ENCODE results near the gene B3GALNT2. TPM values are rescaled to one million over a fixed set of nuclear protein-coding genes. Genes with fewer than 3 reads are reported as not detected.
"Not testable (repeated sequence)": the region's sequence is repeated elsewhere in the genome, so short reads cannot be mapped to it uniquely, and the experiment has no call there.

The B3GALNT2 gene
- total and polyA plus RNA-seq, 5 donors from 2014 or later, result 1.5 to 6.6 (median 4.8) TPM

GRCh38 chr1:235473806-235474205 lies 30.4 kb downstream of the B3GALNT2 start:
- H3K36me3 ChIP-seq (ENCODE audit: control insufficient read depth, insufficient read depth, low read length), result peaks cover under 1% of the 10 kb centered on the region
- no peak for ATAC-seq (ENCODE audit: low read depth in 2 of 2)
- H3K27me3 Mint-ChIP-seq, result no peaks in the 10 kb centered on the region

GRCh38 chr1:235470741-235471439 lies 33.4 kb downstream of the B3GALNT2 start:
- H3K4me1 Mint-ChIP-seq, result peaks cover 0 to 4% (median 1%) of the 10 kb centered on the region in 4 donors
- H3K27me3 Mint-ChIP-seq, result no peaks in the 10 kb centered on the region
- no peaks in the 10 kb centered on the region for H3K4me1 ChIP-seq (ENCODE audit: control insufficient read depth, insufficient read depth, low read length, poor library complexity, severe bottlenecking)
- no peaks in the 10 kb centered on the region for H3K9me3 ChIP-seq (ENCODE audit: control insufficient read depth in 2 of 2, low read length in 2 of 2)
- H3K4me3 Mint-ChIP-seq, result no peak overlapping the region
- H3K27ac ChIP-seq (ENCODE audit: insufficient read depth, low read length, poor library complexity, severe bottlenecking), result no peak overlapping the region
- DNase-seq, result no peak
- no peak overlapping the region for H3K27ac Mint-ChIP-seq
- no peak for ATAC-seq (ENCODE audit: low read depth in 2 of 2)
- H3K36me3 Mint-ChIP-seq, result peaks cover 12% of the 10 kb centered on the region
- no peaks in the 10 kb centered on the region for H3K27me3 ChIP-seq (ENCODE audit: control insufficient read depth, insufficient read depth, low read length)
- H3K4me3 ChIP-seq (ENCODE audit: low read depth, low read length), result no peak overlapping the region
- no peaks in the 10 kb centered on the region for H3K36me3 ChIP-seq (ENCODE audit: control insufficient read depth, insufficient read depth, low read length)
- no peaks in the 10 kb centered on the region for H3K9me3 Mint-ChIP-seq

More at GRCh38 chr1:235473806-235474205, 30.4 kb downstream of the B3GALNT2 start:
- Histone ChIP-seq H3K4me1 (ENCODE audit: control insufficient read depth, insufficient read depth, low read length, poor library complexity, severe bottlenecking) (no peaks in the 10 kb centered on the region), H3K9me3 (ENCODE audit: control insufficient read depth in 2 of 2, low read length in 2 of 2) (no peaks in the 10 kb centered on the region), H3K4me3 (ENCODE audit: low read depth, low read length) (no peak overlapping the region), H3K27me3 (ENCODE audit: control insufficient read depth, insufficient read depth, low read length) (no peaks in the 10 kb centered on the region), H3K27ac (ENCODE audit: insufficient read depth, low read length, poor library complexity, severe bottlenecking) (no peak overlapping the region)
- peaks cover 16% of the 10 kb centered on the region for H3K36me3 Mint-ChIP-seq
- peaks cover 0 to 4% (median 1%) of the 10 kb centered on the region in 4 donors for H3K4me1 Mint-ChIP-seq
- no peaks in the 10 kb centered on the region for H3K9me3 Mint-ChIP-seq
- no peak for DNase-seq
- H3K27ac Mint-ChIP-seq, result no peak overlapping the region
- no peak overlapping the region for H3K4me3 Mint-ChIP-seq

- not testable (repeated sequence) for H3K27ac Mint-ChIP-seq; H3K9me3 ChIP-seq (ENCODE audit: control insufficient read depth in 2 of 2, low read length in 2 of 2); ATAC-seq (ENCODE audit: low read depth in 2 of 2); H3K4me3 ChIP-seq (ENCODE audit: low read depth, low read length); H3K9me3 Mint-ChIP-seq; DNase-seq; H3K4me1 Mint-ChIP-seq; H3K4me1 ChIP-seq (ENCODE audit: control insufficient read depth, insufficient read depth, low read length, poor library complexity, severe bottlenecking); H3K4me3 Mint-ChIP-seq; H3K36me3 ChIP-seq (ENCODE audit: control insufficient read depth, insufficient read depth, low read length); H3K27me3 Mint-ChIP-seq; H3K27me3 ChIP-seq (ENCODE audit: control insufficient read depth, insufficient read depth, low read length); H3K27ac ChIP-seq (ENCODE audit: insufficient read depth, low read length, poor library complexity, severe bottlenecking)
- peaks cover 16% of the 10 kb centered on the region for H3K36me3 Mint-ChIP-seq
These were observed 34.4 kb downstream of the B3GALNT2 start for GRCh38 chr1:235469897-235470296.

- Mint-ChIP-seq H3K4me1 (peaks cover 0 to 4% (median 1%) of the 10 kb centered on the region in 4 donors), H3K9me3 (no peaks in the 10 kb centered on the region), H3K27ac (no peak overlapping the region), H3K4me3 (no peak overlapping the region), H3K36me3 (peaks cover 20% of the 10 kb centered on the region), H3K27me3 (no peaks in the 10 kb centered on the region)
- H3K4me3 ChIP-seq (ENCODE audit: low read depth, low read length), result no peak overlapping the region
- no peaks in the 10 kb centered on the region for H3K36me3 ChIP-seq (ENCODE audit: control insufficient read depth, insufficient read depth, low read length)
- no peak overlapping the region for H3K27ac ChIP-seq (ENCODE audit: insufficient read depth, low read length, poor library complexity, severe bottlenecking)
- no peaks in the 10 kb centered on the region for H3K9me3 ChIP-seq (ENCODE audit: control insufficient read depth in 2 of 2, low read length in 2 of 2)
- DNase-seq, result no peak
- H3K27me3 ChIP-seq (ENCODE audit: control insufficient read depth, insufficient read depth, low read length), result no peaks in the 10 kb centered on the region
- ATAC-seq (ENCODE audit: low read depth in 2 of 2), result no peak
- no peaks in the 10 kb centered on the region for H3K4me1 ChIP-seq (ENCODE audit: control insufficient read depth, insufficient read depth, low read length, poor library complexity, severe bottlenecking)
These were observed 35.3 kb downstream of the B3GALNT2 start for GRCh38 chr1:235468970-235469369.

GRCh38 chr1:235468004-235468403 lies 36.2 kb downstream of the B3GALNT2 start:
- peaks cover 20% of the 10 kb centered on the region for H3K36me3 Mint-ChIP-seq
- Histone ChIP-seq H3K36me3 (ENCODE audit: control insufficient read depth, insufficient read depth, low read length) (no peaks in the 10 kb centered on the region), H3K4me3 (ENCODE audit: low read depth, low read length) (no peak overlapping the region), H3K27me3 (ENCODE audit: control insufficient read depth, insufficient read depth, low read length) (no peaks in the 10 kb centered on the region), H3K9me3 (ENCODE audit: control insufficient read depth in 2 of 2, low read length in 2 of 2) (no peaks in the 10 kb centered on the region), H3K27ac (ENCODE audit: insufficient read depth, low read length, poor library complexity, severe bottlenecking) (no peak overlapping the region), H3K4me1 (ENCODE audit: control insufficient read depth, insufficient read depth, low read length, poor library complexity, severe bottlenecking) (no peaks in the 10 kb centered on the region)
- DNase-seq (no peak), ATAC-seq (ENCODE audit: low read depth in 2 of 2) (no peak)
- H3K9me3 Mint-ChIP-seq, result no peaks in the 10 kb centered on the region
- H3K4me1 Mint-ChIP-seq, result peaks cover 0 to 4% (median 1%) of the 10 kb centered on the region in 4 donors
- no peak overlapping the region for H3K4me3 Mint-ChIP-seq
- H3K27me3 Mint-ChIP-seq, result no peaks in the 10 kb centered on the region
- H3K27ac Mint-ChIP-seq, result peak overlapping the region in 1 of 3 donors; percentile 71

DNA sequence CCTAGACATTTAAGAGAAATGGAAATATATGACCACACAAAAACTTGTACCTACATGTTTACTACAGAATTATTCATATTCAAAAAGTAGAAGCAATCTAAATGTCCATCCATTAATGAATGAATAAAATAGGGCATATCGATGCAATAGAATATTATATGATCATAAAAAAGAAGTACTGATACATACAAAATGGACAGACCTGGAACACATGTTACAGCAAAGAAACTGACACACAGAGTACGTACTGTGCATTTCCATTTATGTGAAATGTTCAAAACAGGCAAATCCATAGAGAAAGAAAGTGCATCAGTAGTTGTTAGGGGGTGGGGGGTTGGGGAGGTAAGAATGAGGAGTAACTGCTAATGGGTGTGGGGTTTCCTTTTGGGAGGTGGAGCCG lies 39.2 kb downstream of the B3GALNT2 start:
- Histone ChIP-seq H3K4me1 (ENCODE audit: control insufficient read depth, insufficient read depth, low read length, poor library complexity, severe bottlenecking) (no peaks in the 10 kb centered on the region), H3K9me3 (ENCODE audit: control insufficient read depth in 2 of 2, low read length in 2 of 2) (no peaks in the 10 kb centered on the region), H3K27ac (ENCODE audit: insufficient read depth, low read length, poor library complexity, severe bottlenecking) (no peak overlapping the region), H3K27me3 (ENCODE audit: control insufficient read depth, insufficient read depth, low read length) (no peaks in the 10 kb centered on the region), H3K36me3 (ENCODE audit: control insufficient read depth, insufficient read depth, low read length) (no peaks in the 10 kb centered on the region), H3K4me3 (ENCODE audit: low read depth, low read length) (no peak overlapping the region)
- H3K36me3 Mint-ChIP-seq, result peaks cover 10% of the 10 kb centered on the region
- ATAC-seq (ENCODE audit: low read depth in 2 of 2) (no peak), DNase-seq (no peak)
- H3K9me3 Mint-ChIP-seq, result no peaks in the 10 kb centered on the region
- H3K4me1 Mint-ChIP-seq, result peaks cover 8 to 16% (median 14%) of the 10 kb centered on the region in 4 donors
- H3K27me3 Mint-ChIP-seq, result no peaks in the 10 kb centered on the region
- H3K27ac Mint-ChIP-seq, result no peak overlapping the region
- H3K4me3 Mint-ChIP-seq, result no peak overlapping the region

GRCh38 chr1:235462832-235463231 lies 41.4 kb downstream of the B3GALNT2 start:
- not testable (repeated sequence) for ATAC-seq (ENCODE audit: low read depth in 2 of 2); H3K9me3 ChIP-seq (ENCODE audit: control insufficient read depth in 2 of 2, low read length in 2 of 2); H3K4me3 ChIP-seq (ENCODE audit: low read depth, low read length); H3K9me3 Mint-ChIP-seq; H3K36me3 Mint-ChIP-seq; H3K27me3 Mint-ChIP-seq; H3K27ac Mint-ChIP-seq; H3K27me3 ChIP-seq (ENCODE audit: control insufficient read depth, insufficient read depth, low read length); H3K27ac ChIP-seq (ENCODE audit: insufficient read depth, low read length, poor library complexity, severe bottlenecking); H3K4me3 Mint-ChIP-seq; DNase-seq; H3K4me1 ChIP-seq (ENCODE audit: control insufficient read depth, insufficient read depth, low read length, poor library complexity, severe bottlenecking); H3K36me3 ChIP-seq (ENCODE audit: control insufficient read depth, insufficient read depth, low read length)
- H3K4me1 Mint-ChIP-seq, result peaks cover 8 to 16% (median 12%) of the 10 kb centered on the region in 4 donors

GRCh38 chr1:235461954-235462353 lies 42.3 kb downstream of the B3GALNT2 start:
- no peak overlapping the region for H3K4me3 ChIP-seq (ENCODE audit: low read depth, low read length)
- Mint-ChIP-seq H3K9me3 (no peaks in the 10 kb centered on the region), H3K27ac (peak overlapping the region in 1 of 3 donors; percentile 13), H3K36me3 (peaks cover 8% of the 10 kb centered on the region), H3K4me1 (peaks cover 8 to 16% (median 12%) of the 10 kb centered on the region in 4 donors), H3K27me3 (no peaks in the 10 kb centered on the region), H3K4me3 (peak overlapping the region in 1 of 4 donors; percentile 8)
- H3K4me1 ChIP-seq (ENCODE audit: control insufficient read depth, insufficient read depth, low read length, poor library complexity, severe bottlenecking), result no peaks in the 10 kb centered on the region
- ATAC-seq (ENCODE audit: low read depth in 2 of 2) (no peak), DNase-seq (peak in 1 of 3 donors; percentile 51)
- H3K9me3 ChIP-seq (ENCODE audit: control insufficient read depth in 2 of 2, low read length in 2 of 2), result no peaks in the 10 kb centered on the region
- no peaks in the 10 kb centered on the region for H3K36me3 ChIP-seq (ENCODE audit: control insufficient read depth, insufficient read depth, low read length)
- no peak overlapping the region for H3K27ac ChIP-seq (ENCODE audit: insufficient read depth, low read length, poor library complexity, severe bottlenecking)
- no peaks in the 10 kb centered on the region for H3K27me3 ChIP-seq (ENCODE audit: control insufficient read depth, insufficient read depth, low read length)

All from CD4-positive, CD25-positive, alpha-beta regulatory T cell (primary cell).